GM19099 (cell line): ENCODE results near the gene STK25.

ENCODE experiments used
- POLR2A ChIP-seq: IDR thresholded peaks from 3 replicates; pipeline ENCODE4 v1.6.1; 2011; ENCODE audit warnings: low read depth; ENCODE audit not compliant: insufficient read length; ENCODE audit errors: extremely low read depth

Gene STK25

GRCh38 chr2:241542278-241542605 lies 33.9 kb upstream of the STK25 start:
- TF ChIP-seq POLR2A, result no peak

GRCh38 chr2:241541564-241542277 lies 33.3 kb upstream of the STK25 start:
- no peak for TF ChIP-seq POLR2A

GRCh38 chr2:241540771-241541561 lies 32.6 kb upstream of the STK25 start:
- no peak for TF ChIP-seq POLR2A

DNA sequence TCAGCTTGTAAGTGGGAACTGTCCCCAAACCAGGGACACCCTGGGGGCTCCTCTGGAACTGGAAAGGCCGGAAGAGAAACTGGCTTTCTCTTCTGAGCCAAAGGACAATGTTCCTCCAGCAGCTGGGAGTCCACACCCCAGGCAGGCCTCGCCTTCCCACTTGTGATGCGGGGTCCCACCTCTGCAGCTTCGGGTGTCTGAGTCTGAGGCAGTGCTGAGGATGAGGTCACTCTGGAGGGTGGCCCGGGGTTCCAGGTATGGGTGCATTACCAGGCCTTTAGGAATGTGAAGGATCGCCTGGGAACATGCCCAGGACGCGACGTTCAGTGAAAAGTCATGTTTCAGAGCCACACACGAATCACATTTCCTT lies 32.0 kb upstream of the STK25 start:
- TF ChIP-seq POLR2A, result no peak

- TF ChIP-seq POLR2A, result no peak
These were observed 31.4 kb upstream of the STK25 start for GRCh38 chr2:241539616-241540374.

GRCh38 chr2:241538838-241539615 lies 30.6 kb upstream of the STK25 start:
- no peak for TF ChIP-seq POLR2A

- TF ChIP-seq POLR2A, result no peak
These were observed 27.7 kb upstream of the STK25 start for GRCh38 chr2:241535871-241536655.

DNA sequence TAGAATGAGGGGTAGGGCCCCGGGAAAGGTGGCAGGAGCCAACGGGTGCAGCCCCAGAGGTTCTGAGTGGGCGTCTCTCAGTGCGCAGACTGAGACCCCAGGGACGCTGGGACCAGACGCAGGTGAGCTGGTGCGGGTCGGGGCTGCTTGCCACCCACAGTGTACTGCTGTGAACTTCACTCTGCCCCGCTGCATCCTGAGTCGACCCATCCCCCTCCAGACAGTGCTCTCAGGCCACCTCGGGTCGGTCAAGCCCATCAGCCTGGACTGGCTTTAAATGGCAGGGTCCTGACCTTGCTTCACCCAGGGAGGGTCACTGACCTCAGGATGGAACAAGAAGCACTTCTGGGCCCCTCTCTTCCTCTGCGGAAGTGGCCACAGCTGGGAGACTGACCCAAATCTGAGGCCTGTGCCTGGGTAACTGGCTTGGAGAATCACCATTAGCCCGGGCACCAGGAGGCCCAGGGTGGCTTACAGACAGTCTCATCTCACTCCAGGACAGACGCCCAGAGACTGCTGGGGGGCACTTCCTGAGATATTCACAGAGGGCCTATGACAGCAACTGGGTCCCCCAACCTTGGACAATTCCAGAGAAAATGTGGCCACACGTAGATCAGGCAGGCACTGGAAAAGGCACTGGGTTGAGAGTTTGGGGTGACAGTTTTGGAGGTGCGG lies 26.5 kb upstream of the STK25 start:
- no peak for TF ChIP-seq POLR2A

DNA sequence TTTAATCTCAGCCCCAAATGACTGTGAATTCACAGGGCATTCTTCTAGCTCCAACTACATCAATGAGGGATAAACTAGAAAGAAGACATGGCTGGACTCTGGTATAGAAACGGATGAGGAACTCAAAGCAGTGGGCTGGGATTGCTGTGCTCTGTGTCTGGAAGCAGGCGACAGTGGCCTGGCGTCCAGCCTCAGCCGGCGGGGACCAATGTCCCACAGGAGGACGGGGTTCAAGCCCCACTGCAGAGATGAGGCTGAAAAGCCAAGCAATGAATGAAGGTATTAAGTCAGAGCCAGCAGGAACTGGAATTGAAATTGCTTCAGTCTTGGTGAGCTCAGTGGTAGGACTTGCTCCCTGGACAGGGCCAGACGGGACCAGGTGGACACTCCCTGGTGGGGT lies 25.9 kb upstream of the STK25 start:
- no peak for TF ChIP-seq POLR2A

GRCh38 chr2:241532733-241533601 lies 24.6 kb upstream of the STK25 start:
- no peak for TF ChIP-seq POLR2A

GRCh38 chr2:241532168-241532567 lies 23.8 kb upstream of the STK25 start:
- TF ChIP-seq POLR2A, result no peak

DNA sequence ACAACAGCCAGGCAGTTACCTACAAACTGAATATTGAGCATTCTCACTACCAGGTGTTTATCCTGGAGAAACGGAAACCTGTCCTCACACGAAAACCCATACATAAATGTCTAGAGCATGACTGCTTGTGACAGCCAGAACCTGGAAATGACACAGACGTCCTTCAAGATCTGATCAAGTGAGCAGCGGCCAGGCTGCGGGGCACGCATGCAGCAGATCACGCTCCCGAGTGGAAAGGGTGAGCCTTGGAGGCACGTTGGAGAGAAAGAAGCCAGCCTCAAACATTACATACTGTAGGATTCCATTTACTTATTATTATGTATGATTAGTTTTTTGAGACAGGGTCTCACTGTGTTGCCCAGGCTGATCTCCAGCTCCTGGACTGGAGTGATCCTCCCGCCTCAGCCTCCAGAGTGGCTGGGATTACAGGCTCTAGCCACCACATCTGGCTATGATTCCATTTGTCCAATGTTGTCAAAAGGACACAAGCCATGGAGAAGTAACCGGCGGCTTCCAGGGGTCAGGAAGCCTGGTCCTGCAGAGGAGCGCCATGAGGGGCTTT lies 22.9 kb upstream of the STK25 start:
- no peak for TF ChIP-seq POLR2A
